WI38 (cell line): ENCODE data around the gene RXFP1.

Source experiments
- H3K4me3 ChIP-seq: 2 replicates; pipeline ENCODE4 v1.5.1; 2011; ENCODE audit warnings: low read depth, mild to moderate bottlenecking, control low read depth, low read length
- CTCF ChIP-seq: IDR thresholded peaks from 2 replicates; pipeline ENCODE4 v1.5.1; 2012; ENCODE audit warnings: low read depth, mild to moderate bottlenecking, control low read depth, low read length

Gene RXFP1

GRCh38 chr4:158681629-158682028 is 159.9 kb downstream of the RXFP1 start:
- no peak overlapping the region for H3K4me3 ChIP-seq
- no peak for TF ChIP-seq CTCF

GRCh38 chr4:158682066-158682465 is 160.4 kb downstream of the RXFP1 start:
- TF ChIP-seq CTCF, result no peak
- H3K4me3 ChIP-seq, result no peak overlapping the region

GRCh38 chr4:158688813-158689212 is 167.1 kb downstream of the RXFP1 start:
- TF ChIP-seq CTCF, result no peak

More at GRCh38 chr4:158688813-158689212, 167.1 kb downstream of the RXFP1 start:
- H3K4me3 ChIP-seq, result no peak overlapping the region
